ENCODE results near the gene SORCS2.

SORCS2 gene

GRCh38 chr4:7537853-7538400, 345.6 kb downstream of the SORCS2 start:
- H3K79me2 ChIP-seq (ENCODE audit: control insufficient read depth, insufficient read depth, low read length, poor library complexity): no peaks in the 10 kb centered on the region
- no peak overlapping the region for H3K9ac ChIP-seq (ENCODE audit: low read length)
- no peak overlapping the region for H3K18ac ChIP-seq (ENCODE audit: low read length)
- no peak for DNase-seq
- WGBS (ENCODE audit: extremely low coverage, insufficient coverage, insufficient read length): no CpG with 5 or more reads among the region's 8 CpGs
- H2BK12ac ChIP-seq (ENCODE audit: low read length): no peak overlapping the region
- H2AFZ ChIP-seq (ENCODE audit: insufficient read depth, low read length, poor library complexity): no peak overlapping the region
- H4K91ac ChIP-seq (ENCODE audit: low read depth, low read length): no peak overlapping the region
- H3K27me3 ChIP-seq (ENCODE audit: insufficient read depth, low read length): no peaks in the 10 kb centered on the region
- no peak overlapping the region for H4K8ac ChIP-seq (ENCODE audit: low read depth, low read length)
- no peaks in the 10 kb centered on the region for H3K79me1 ChIP-seq (ENCODE audit: low read length)
- H2BK120ac ChIP-seq (ENCODE audit: insufficient read depth, low read length, poor library complexity): no peak overlapping the region
- H3K27ac ChIP-seq (ENCODE audit: low read depth, low read length): no peak overlapping the region
- H3K23ac ChIP-seq (ENCODE audit: low read length): no peak overlapping the region
- H3K9me3 ChIP-seq (ENCODE audit: insufficient read depth, low read depth, low read length): peaks cover 9% of the 10 kb centered on the region
- no peaks in the 10 kb centered on the region for H3K4me1 ChIP-seq (ENCODE audit: control insufficient read depth in 1 of 2, insufficient read depth in 2 of 2, low read length in 2 of 2)
- H2BK5ac ChIP-seq (ENCODE audit: low read depth, low read length, poor library complexity): no peak overlapping the region
- H3K4ac ChIP-seq (ENCODE audit: low read depth, low read length): no peak overlapping the region
- no peak overlapping the region for H4K12ac ChIP-seq (ENCODE audit: low read depth, low read length)
- no peak overlapping the region for H2AK5ac ChIP-seq (ENCODE audit: low read length)
- H3K4me3 ChIP-seq (ENCODE audit: low read depth, low read length): no peak overlapping the region
- H3K36me3 ChIP-seq (ENCODE audit: control insufficient read depth in 1 of 2, insufficient read depth in 2 of 2, low read length in 2 of 2): no peaks in the 10 kb centered on the region
- no peak overlapping the region for H3K4me2 ChIP-seq (ENCODE audit: low read length)
- no peak overlapping the region for H3K14ac ChIP-seq (ENCODE audit: low read length)

DNA sequence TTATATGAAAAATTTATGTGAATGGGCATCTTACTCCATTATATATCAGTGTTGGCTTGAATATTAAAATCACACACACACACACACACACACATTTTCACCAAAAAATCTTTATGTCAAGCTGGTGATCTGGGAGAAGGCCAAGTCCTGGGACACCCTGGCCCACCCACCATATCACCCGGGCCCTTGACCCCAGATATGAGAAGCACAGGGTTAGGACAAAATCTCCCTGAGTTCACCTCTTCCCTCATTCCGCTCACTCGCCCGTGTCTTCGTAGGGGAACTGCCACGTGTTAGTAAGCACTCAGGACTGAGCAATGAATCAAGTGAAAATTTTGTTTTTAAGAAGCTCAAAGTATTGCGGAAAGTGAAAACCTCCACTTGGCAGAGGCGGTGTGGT, 346.2 kb downstream of the SORCS2 start:
- H4K91ac ChIP-seq (ENCODE audit: low read depth, low read length): no peak overlapping the region
- no peak overlapping the region for H3K23ac ChIP-seq (ENCODE audit: low read length)
- H4K8ac ChIP-seq (ENCODE audit: low read depth, low read length): no peak overlapping the region
- no peak overlapping the region for H3K4ac ChIP-seq (ENCODE audit: low read depth, low read length)
- no peak for DNase-seq
- peaks cover 15% of the 10 kb centered on the region for H3K9me3 ChIP-seq (ENCODE audit: insufficient read depth, low read depth, low read length)
- H3K18ac ChIP-seq (ENCODE audit: low read length): no peak overlapping the region
- H2BK5ac ChIP-seq (ENCODE audit: low read depth, low read length, poor library complexity): no peak overlapping the region
- no peak overlapping the region for H3K4me2 ChIP-seq (ENCODE audit: low read length)
- H3K14ac ChIP-seq (ENCODE audit: low read length): no peak overlapping the region
- no CpG with 5 or more reads among the region's 8 CpGs for WGBS (ENCODE audit: extremely low coverage, insufficient coverage, insufficient read length)
- no peaks in the 10 kb centered on the region for H3K4me1 ChIP-seq (ENCODE audit: control insufficient read depth in 1 of 2, insufficient read depth in 2 of 2, low read length in 2 of 2)
- H3K36me3 ChIP-seq (ENCODE audit: control insufficient read depth in 1 of 2, insufficient read depth in 2 of 2, low read length in 2 of 2): no peaks in the 10 kb centered on the region
- H3K27me3 ChIP-seq (ENCODE audit: insufficient read depth, low read length): no peaks in the 10 kb centered on the region
- no peak overlapping the region for H3K4me3 ChIP-seq (ENCODE audit: low read depth, low read length)
- no peak overlapping the region for H3K27ac ChIP-seq (ENCODE audit: low read depth, low read length)
- no peaks in the 10 kb centered on the region for H3K79me1 ChIP-seq (ENCODE audit: low read length)
- H3K79me2 ChIP-seq (ENCODE audit: control insufficient read depth, insufficient read depth, low read length, poor library complexity): no peaks in the 10 kb centered on the region
- no peak overlapping the region for H2AK5ac ChIP-seq (ENCODE audit: low read length)
- no peak overlapping the region for H3K9ac ChIP-seq (ENCODE audit: low read length)
- no peak overlapping the region for H2AFZ ChIP-seq (ENCODE audit: insufficient read depth, low read length, poor library complexity)
- no peak overlapping the region for H2BK120ac ChIP-seq (ENCODE audit: insufficient read depth, low read length, poor library complexity)
- H2BK12ac ChIP-seq (ENCODE audit: low read length): no peak overlapping the region
- no peak overlapping the region for H4K12ac ChIP-seq (ENCODE audit: low read depth, low read length)

GRCh38 chr4:7539186-7539585, 346.8 kb downstream of the SORCS2 start:
- no peak overlapping the region for H3K9ac ChIP-seq (ENCODE audit: low read length)
- H2AFZ ChIP-seq (ENCODE audit: insufficient read depth, low read length, poor library complexity): no peak overlapping the region
- H3K4me3 ChIP-seq (ENCODE audit: low read depth, low read length): no peak overlapping the region
- peaks cover 16% of the 10 kb centered on the region for H3K9me3 ChIP-seq (ENCODE audit: insufficient read depth, low read depth, low read length)
- H3K14ac ChIP-seq (ENCODE audit: low read length): no peak overlapping the region
- H3K23ac ChIP-seq (ENCODE audit: low read length): no peak overlapping the region
- no peak overlapping the region for H4K12ac ChIP-seq (ENCODE audit: low read depth, low read length)
- H4K8ac ChIP-seq (ENCODE audit: low read depth, low read length): no peak overlapping the region
- no peak overlapping the region for H3K18ac ChIP-seq (ENCODE audit: low read length)
- H2BK12ac ChIP-seq (ENCODE audit: low read length): no peak overlapping the region
- H3K4me2 ChIP-seq (ENCODE audit: low read length): no peak overlapping the region
- H3K27ac ChIP-seq (ENCODE audit: low read depth, low read length): no peak overlapping the region
- H2AK5ac ChIP-seq (ENCODE audit: low read length): no peak overlapping the region
- no peaks in the 10 kb centered on the region for H3K27me3 ChIP-seq (ENCODE audit: insufficient read depth, low read length)
- no peaks in the 10 kb centered on the region for H3K79me1 ChIP-seq (ENCODE audit: low read length)
- no peaks in the 10 kb centered on the region for H3K36me3 ChIP-seq (ENCODE audit: control insufficient read depth in 1 of 2, insufficient read depth in 2 of 2, low read length in 2 of 2)
- H2BK120ac ChIP-seq (ENCODE audit: insufficient read depth, low read length, poor library complexity): no peak overlapping the region
- WGBS (ENCODE audit: extremely low coverage, insufficient coverage, insufficient read length): no CpG with 5 or more reads among the region's 3 CpGs
- H4K91ac ChIP-seq (ENCODE audit: low read depth, low read length): no peak overlapping the region
- no peak overlapping the region for H2BK5ac ChIP-seq (ENCODE audit: low read depth, low read length, poor library complexity)
- H3K4ac ChIP-seq (ENCODE audit: low read depth, low read length): no peak overlapping the region
- H3K4me1 ChIP-seq (ENCODE audit: control insufficient read depth in 1 of 2, insufficient read depth in 2 of 2, low read length in 2 of 2): no peaks in the 10 kb centered on the region
- DNase-seq: no peak
- H3K79me2 ChIP-seq (ENCODE audit: control insufficient read depth, insufficient read depth, low read length, poor library complexity): no peaks in the 10 kb centered on the region

DNA sequence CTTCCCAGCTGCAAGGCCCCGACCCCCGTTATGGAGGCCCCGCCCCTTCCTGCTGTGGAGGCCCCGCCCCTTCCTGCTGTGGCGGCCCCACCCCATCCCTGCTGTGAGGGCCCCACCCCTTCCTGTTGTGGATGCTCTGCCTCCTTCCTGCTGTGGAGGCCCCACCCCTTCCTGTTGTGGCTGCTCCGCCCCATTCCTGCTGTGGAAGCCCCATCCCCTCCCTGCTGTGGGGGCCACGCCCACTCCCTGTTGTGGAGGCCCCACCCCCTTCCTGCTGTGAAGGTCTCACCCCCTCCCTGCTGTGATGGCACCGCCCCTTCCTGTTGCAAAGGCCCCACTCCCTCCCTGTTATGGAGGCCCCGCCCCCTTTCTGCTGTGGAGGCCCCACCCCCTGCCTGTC, 347.3 kb downstream of the SORCS2 start:
- Histone ChIP-seq H3K9me3 (ENCODE audit: insufficient read depth, low read depth, low read length) (peaks cover 14% of the 10 kb centered on the region), H3K14ac (ENCODE audit: low read length) (no peak overlapping the region), H3K4me1 (ENCODE audit: control insufficient read depth in 1 of 2, insufficient read depth in 2 of 2, low read length in 2 of 2) (no peaks in the 10 kb centered on the region), H2BK12ac (ENCODE audit: low read length) (no peak overlapping the region), H3K23ac (ENCODE audit: low read length) (no peak overlapping the region), H3K4me3 (ENCODE audit: low read depth, low read length) (no peak overlapping the region), H4K12ac (ENCODE audit: low read depth, low read length) (no peak overlapping the region), H3K18ac (ENCODE audit: low read length) (no peak overlapping the region), H3K4ac (ENCODE audit: low read depth, low read length) (no peak overlapping the region), H3K79me1 (ENCODE audit: low read length) (no peaks in the 10 kb centered on the region), H3K27me3 (ENCODE audit: insufficient read depth, low read length) (no peaks in the 10 kb centered on the region), H3K27ac (ENCODE audit: low read depth, low read length) (no peak overlapping the region), H2BK120ac (ENCODE audit: insufficient read depth, low read length, poor library complexity) (no peak overlapping the region), H4K91ac (ENCODE audit: low read depth, low read length) (no peak overlapping the region), H4K8ac (ENCODE audit: low read depth, low read length) (no peak overlapping the region), H2AK5ac (ENCODE audit: low read length) (no peak overlapping the region), H3K36me3 (ENCODE audit: control insufficient read depth in 1 of 2, insufficient read depth in 2 of 2, low read length in 2 of 2) (no peaks in the 10 kb centered on the region), H2BK5ac (ENCODE audit: low read depth, low read length, poor library complexity) (no peak overlapping the region), H3K9ac (ENCODE audit: low read length) (no peak overlapping the region), H3K79me2 (ENCODE audit: control insufficient read depth, insufficient read depth, low read length, poor library complexity) (no peaks in the 10 kb centered on the region), H3K4me2 (ENCODE audit: low read length) (no peak overlapping the region), H2AFZ (ENCODE audit: insufficient read depth, low read length, poor library complexity) (no peak overlapping the region)
- no CpG with 5 or more reads among the region's 9 CpGs for WGBS (ENCODE audit: extremely low coverage, insufficient coverage, insufficient read length)
- DNase-seq: no peak

Measured in trophoblast cell (in vitro differentiated cells and primary cell).